DMS79 (cell line): Measurements from ENCODE around the gene CNTD1.

Experiments
- DNase-seq: peaks from one replicate; lab custom pipeline; 2025; lab: John Stamatoyannopoulos, UW

Gene CNTD1

DNA sequence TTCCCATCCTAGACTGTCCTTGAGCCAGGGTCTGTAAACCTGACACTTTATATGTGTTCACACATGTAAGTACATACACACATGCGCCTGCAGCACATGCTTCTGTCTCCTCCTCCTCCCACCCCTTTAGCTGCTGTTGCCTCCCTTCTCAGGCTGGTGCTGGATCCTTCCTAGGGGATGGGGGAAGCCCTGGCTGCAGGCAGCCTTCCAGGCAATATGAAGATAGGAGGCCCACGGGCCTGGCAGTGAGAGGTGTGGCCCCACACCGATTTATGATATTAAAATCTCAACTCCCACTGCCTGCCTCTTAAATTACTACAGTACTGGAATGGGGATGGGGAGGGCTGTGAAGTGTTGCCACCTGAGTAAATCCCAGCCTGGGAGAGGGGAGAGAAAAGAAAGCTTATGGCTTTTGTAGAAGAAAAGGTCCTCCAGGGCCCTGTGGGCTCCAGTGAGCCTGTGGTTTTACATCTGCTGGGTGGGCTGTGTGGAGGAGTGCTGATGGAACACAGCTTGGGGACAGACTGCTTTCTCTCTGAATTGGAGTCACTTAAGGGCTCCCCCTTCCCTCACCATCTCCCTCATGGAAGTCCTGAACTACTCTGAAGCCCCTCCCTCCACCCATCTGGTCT lies 19.2 kb upstream of the CNTD1 start:
- DNase-seq, result no peak

DNA sequence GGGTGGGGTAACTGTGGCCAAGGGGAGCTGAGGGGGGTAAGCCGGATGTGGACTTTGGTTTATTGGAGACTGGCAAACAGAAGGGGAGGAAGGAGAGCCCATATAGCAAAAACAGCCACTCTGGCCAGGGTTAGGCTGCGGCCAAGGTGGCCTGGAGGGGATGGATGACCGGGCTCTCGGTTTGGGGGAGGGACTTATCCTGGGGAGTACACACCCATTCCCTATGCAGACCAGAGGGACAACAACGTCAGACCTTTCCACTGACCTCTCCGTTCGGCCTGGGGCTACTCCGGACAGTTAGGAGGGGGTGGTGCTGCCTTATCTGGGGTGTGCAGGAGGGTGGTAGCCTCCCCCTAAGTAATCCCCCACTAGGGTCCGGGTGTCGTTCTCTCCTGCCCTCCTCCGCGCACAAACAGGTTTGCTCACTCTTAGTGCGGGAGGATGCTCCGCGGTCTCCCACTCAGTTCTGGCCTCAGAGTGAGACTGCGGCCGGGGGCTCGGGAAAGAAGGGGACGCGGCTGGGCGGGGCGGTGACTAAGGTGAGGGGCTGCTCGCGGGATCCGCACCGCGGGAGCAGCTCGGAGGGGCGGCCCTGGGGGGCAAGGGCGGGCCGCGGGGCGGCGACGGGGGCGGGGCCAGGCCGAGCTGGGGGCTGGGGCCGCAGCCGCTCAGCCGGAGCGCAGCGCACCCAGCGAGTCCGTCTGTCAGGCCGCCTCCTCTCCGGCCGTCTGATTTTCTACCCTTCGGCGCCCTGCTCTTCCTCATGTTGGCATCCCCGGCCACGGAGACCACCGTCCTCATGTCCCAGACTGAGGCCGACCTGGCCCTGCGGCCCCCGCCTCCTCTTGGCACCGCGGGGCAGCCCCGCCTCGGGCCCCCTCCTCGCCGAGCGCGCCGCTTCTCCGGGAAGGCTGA lies 18.5 kb upstream of the CNTD1 start, which contains the start of gene WNK4:
Gene WNK4, plus strand, starts transcription at position 675 of the 915 bp plus-strand sequence. Its CDS starts 89 bp downstream, at position 764.
- no peak for DNase-seq

DNA sequence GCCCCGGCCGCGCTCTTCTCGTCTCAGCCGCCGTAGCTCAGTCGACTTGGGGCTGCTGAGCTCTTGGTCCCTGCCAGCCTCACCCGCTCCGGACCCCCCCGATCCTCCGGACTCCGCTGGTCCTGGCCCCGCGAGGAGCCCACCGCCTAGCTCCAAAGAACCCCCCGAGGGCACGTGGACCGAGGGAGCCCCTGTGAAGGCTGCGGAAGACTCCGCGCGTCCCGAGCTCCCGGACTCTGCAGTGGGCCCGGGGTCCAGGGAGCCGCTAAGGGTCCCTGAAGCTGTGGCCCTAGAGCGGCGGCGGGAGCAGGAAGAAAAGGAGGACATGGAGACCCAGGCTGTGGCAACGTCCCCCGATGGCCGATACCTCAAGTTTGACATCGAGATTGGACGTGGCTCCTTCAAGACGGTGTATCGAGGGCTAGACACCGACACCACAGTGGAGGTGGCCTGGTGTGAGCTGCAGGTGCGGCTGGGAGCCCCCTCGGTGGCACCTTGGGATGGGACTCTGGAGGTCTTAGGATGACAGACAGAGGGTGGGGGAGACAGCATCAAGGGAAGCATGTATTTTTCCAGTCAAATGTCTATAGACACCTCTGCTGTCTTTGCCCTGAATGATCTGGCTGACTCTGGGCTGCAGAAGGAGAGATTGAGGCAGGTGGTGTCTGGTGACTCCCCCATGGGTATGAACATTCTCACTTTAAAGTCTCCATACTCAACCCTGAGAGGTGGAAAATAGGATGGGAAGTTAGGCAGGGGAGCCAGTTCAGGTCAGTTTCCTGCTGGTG lies 17.6 kb upstream of the CNTD1 start:
- DNase-seq, result no peak

DNA sequence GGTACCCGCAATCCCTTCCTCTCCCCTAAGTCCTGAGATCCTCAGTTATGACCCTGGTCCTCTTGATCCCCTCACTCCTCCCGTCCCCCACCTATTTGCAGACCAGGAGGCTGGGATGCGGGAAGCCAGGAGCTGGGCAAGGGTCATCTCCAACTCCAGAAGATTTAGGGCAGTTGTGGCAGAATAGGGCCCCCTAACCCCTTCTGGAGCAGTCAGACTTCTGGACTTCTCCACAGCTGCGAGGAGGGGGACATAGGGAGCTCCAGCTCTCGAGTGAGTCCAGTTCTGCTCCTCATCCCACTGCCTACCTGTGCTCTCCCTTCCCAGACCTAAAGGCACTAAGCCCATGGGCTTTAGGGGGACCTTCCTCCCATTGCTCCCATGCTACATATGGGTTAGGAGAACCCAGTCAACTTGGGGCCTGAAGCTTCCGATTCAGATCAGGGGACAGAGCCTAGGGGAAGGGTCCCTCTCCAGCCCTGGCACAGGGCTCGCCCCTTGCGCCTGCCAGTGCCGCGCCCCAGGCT lies 17.0 kb upstream of the CNTD1 start:
- no peak for DNase-seq

DNA sequence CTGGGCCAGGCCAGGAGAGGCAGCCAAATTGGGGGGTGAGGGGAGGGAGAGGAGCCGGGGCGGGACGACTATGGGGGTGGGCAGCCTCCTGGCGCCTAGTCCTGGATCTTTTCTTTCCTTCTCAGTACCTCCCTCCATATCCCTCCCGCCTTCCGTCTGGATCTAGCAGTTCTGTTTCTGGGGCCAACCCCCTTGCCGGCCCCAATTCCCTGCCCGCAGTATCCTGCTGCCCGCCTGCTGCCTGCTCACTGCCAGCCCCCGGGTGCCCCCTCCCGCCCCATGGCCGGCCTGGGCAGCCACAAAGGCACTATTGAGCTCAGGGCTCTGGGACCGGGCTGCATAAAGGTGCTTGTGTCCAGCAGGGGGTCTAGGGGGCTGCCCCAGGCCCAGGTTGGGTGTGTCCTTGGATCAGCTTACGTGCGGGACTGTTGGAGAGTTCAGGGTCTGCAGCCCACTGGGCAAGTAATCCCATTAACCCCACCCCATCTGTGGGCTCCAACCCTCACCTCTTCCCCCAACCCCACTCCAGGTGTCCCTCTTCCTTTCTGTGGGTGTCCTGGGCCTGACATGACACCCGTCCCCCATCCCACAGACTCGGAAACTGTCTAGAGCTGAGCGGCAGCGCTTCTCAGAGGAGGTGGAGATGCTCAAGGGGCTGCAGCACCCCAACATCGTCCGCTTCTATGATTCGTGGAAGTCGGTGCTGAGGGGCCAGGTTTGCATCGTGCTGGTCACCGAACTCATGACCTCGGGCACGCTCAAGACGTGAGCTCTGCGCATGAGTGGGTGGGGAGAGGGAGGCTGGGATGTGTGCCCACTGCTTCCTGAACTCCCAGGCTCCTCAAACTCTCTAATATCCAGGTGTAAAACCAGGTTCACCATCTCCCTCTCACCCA lies 16.2 kb upstream of the CNTD1 start:
- no peak for DNase-seq

DNA sequence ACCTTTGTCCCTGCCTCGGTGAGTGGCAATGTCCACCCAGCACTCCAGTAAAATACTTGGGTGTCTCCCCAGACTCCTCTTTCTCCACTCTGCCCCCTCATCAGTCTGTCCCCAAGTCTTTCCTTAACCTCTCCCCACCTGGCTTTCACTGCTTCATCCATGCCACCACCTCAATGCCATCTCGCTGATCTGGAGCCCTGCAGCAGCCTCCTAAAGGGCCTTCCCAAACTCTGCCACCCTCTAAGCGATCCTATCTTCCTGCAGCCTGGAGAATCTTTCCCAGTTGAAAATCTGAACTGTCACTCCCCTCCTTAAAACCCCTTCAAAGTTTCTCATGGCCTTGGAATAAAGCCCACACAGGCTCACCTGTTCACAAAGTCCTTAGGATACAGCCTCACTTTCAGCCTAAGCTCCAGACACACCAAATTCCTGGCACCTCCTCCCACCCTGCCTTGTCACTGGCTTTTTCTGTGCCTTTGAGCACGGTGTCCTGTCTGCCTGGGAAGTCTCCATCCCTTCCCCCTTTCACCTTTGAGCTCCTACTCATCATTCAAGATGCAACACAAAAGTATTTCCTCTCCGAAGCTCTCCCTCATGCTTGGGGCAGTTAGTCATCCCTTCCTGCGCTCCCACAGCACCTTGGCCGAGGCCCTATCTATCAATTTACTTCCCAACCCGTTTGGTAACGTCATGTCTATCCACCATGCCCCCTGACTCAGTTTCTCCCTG lies 15.4 kb upstream of the CNTD1 start:
- DNase-seq, result no peak

DNA sequence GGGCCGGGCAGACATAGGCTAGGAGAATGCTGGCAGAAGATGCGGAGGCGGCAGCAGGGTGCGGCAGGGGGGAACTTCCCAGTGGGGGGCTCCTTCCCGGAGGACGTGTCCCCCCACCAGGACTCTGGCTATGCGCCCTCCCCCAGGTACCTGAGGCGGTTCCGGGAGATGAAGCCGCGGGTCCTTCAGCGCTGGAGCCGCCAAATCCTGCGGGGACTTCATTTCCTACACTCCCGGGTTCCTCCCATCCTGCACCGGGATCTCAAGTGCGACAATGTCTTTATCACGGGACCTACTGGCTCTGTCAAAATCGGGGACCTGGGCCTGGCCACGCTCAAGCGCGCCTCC lies 14.9 kb upstream of the CNTD1 start:
- no peak for DNase-seq

DNA sequence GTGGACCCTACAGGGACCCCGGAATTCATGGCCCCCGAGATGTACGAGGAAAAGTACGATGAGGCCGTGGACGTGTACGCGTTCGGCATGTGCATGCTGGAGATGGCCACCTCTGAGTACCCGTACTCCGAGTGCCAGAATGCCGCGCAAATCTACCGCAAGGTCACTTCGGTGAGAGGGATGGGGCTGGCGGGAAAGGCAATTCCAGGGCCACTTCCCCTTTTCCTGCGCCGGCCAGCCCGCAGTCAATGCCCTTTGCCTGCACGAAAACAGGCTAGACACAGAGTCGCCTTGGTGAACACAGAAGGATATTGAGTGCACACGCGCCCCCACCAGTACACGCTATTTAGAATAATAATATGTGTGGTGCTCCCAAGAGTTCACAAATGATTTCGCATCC lies 14.3 kb upstream of the CNTD1 start:
- no peak for DNase-seq

DNA sequence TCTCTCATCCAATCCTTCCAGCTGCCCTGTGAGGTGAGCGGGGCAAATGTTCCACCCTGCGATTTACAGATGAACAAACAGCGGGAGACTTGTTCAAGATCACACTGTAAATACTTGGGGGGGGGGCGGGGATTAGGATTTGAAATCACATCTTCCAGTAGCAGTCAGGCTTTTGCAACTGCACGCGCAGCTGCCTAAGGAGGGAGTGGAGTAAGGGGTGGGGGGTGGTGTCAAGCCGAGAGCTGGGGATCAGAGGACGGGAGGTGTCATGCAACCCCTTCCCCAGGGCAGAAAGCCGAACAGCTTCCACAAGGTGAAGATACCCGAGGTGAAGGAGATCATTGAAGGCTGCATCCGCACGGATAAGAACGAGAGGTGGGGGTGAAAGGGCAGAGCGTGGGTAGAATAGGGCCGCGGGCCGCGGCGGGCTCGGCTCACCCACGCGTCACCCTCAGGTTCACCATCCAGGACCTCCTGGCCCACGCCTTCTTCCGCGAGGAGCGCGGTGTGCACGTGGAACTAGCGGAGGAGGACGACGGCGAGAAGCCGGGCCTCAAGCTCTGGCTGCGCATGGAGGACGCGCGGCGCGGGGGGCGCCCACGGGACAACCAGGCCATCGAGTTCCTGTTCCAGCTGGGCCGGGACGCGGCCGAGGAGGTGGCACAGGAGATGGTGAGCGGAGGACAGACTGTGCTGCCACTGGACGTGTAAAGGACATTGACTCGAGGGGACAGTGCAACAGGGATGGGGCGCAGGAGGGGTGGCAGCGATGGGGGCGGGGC lies 13.7 kb upstream of the CNTD1 start:
- DNase-seq, result no peak

DNA sequence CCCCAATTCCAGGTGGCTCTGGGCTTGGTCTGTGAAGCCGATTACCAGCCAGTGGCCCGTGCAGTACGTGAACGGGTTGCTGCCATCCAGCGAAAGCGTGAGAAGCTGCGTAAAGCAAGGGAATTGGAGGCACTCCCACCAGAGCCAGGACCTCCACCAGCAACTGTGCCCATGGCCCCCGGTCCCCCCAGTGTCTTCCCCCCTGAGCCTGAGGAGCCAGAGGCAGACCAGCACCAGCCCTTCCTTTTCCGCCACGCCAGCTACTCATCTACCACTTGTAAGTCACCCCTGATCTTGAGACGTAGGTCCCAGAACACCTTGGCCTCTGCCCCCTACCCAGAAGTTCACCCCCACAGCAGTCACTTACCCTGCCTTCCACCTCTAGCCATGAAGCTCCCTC lies 11.4 kb upstream of the CNTD1 start:
- DNase-seq, result no peak

DNA sequence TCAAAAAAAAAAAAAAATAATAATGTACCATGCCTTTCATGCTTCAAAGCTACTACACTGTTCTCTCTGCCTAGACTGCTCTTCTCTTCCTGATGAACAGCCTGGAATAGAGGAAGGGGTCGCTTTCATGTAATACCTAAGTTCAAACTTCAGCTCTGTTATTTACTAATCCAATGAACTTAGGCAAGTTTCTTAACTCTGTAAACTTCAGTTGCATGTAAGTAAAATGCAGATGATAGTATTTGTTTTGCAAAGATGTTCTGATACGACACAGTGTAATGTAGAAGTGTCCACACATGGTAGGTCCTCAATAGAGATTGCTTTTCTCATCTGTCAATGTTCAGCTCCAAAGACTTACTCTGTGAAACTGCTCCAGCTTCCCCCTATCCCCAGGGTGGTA lies 6.7 kb upstream of the CNTD1 start:
- DNase-seq, result no peak

DNA sequence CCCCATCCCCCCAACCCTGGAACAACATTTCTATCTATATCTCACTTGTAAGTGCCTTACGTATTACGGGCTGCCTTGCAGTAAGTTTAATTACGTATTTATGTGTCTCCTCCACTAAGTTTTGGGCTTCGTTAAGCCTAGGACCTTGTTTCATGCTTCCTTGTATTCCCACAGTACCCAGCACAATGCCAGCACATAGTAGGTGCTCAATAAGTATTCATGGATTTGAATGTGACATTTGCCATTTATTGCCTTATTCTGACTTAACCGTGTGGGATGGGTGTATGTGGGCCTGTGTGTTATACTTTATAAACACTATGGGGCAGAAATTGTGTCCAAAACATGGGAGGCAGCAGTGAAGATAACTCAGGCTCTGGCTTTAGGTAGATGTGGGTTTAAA lies 6.1 kb upstream of the CNTD1 start:
- DNase-seq, result no peak

DNA sequence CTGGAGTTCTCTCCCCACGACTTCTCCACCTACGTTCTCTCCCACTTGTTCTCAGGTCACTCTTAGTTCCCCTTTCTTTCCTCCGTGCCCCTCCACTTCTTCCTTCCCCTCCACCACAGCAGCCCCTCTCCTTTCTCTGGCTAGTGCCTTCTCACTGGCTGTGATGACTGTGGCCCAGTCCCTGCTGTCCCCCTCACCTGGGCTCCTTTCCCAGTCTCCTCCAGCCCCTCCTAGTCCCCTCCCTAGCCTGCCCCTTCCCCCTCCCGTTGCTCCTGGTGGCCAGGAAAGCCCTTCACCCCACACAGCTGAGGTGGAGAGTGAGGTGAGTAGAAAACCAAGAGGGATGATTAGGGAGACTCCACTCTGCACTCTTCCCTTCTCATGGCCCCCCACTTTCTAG lies 3.6 kb upstream of the CNTD1 start:
- no peak for DNase-seq

DNA sequence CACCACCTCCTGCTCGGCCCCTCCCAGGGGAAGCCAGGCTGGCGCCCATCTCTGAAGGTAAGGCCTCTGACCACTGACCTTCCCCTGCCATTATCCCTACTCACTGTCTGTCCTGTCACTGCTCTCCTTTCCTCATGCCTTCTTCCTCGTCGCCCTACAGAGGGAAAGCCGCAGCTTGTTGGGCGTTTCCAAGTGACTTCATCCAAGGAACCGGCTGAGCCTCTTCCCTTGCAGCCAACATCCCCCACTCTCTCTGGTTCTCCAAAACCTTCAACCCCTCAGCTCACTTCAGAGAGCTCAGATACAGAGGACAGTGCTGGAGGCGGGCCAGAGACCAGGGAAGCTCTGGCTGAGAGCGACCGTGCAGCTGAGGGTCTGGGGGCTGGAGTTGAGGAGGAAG lies 3.2 kb upstream of the CNTD1 start:
- DNase-seq, result no peak

DNA sequence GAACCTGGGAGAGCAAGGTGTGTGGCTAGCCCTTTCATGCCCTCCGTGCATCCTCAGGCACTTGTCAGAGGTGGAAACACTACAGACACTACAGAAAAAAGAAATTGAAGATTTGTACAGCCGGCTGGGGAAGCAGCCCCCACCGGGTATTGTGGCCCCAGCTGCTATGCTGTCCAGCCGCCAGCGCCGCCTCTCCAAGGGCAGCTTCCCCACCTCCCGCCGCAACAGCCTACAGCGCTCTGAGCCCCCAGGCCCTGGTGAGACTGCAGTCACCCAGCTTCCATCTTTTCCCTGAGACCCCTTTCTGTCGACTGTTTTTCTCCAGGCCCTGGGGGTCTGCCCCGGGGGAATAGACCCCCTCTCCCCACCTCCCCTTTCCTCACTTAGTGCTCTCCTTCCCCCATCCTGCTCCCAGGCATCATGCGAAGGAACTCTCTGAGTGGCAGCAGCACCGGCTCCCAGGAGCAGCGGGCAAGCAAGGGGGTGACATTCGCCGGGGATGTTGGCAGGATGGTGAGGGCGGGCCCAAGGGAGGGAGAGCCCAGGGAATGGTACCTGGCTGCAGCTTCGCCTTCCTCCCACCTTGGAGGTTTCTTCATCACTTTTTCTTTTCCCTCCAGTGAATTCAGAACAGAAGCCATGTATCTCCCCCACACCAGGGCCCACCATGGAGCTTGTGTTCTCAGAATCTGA lies 2.4 kb upstream of the CNTD1 start:
- DNase-seq, result no peak

DNA sequence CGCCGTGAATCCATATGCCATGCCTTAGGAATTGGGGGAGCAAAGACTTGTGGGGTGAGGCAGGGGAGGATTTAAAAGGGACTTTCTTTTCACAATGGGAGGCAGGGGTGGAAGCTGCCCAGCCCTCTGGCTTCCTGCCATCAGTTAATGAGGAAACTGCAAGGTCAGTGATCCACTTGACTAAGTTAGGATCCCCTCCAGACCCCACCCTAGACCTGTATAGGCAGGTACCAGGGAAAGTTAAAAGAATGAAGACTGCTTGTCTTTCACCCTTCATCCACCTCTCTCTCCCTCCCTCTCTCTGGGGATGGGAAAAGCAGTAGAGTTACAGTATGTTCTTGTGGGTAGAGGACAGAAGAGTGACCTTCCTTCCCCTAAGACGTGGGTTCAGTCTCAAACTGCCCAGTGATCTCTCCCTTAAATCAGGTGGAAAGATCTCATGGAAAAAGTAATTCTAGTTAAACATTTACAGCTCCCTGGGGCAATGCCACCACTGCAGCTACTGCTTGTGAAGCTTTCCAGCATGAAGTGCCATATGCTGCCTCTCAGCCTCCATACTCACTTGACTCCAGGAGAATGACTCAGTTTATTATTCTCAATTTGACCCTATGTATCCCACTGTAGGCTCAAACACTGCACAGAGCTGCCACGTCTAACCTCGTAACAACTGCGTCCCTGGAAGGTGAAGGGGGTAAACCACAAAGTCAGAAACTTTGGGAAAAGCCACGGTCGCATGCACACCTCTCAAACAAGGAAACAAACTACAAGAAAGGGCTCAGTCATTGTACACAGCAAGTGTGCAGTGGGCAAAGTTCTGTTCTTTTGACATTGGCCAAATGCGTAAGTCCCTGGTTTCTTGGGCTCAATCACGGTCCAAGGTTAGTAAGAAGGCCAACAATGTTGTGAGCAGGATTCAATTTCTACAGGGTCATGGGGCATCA lies 1.3 kb upstream of the CNTD1 start:
- DNase-seq, result no peak

DNA sequence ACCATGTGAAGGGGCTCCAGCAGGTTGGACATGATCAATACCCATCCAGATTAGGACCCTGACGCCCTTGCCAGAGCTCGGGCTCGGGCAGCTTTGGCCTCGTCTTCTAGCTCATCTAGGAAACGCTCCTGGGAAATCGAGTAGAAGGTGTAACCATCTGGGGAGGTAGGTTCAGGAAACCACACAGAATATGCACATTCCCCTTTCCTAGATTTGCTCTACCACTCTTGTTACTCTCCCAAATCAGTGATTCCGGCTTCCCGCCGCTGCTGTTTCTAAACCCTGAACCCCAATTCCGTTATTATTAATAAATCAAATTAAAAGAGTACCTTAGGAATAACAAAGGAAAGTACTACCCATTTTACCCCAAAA lies 664 bp upstream of the CNTD1 start:
- DNase-seq, result no peak
